Caco-2 (cell line): ENCODE measurements around the gene CEP170. TPM values are rescaled to one million over a fixed set of nuclear protein-coding genes. Genes with fewer than 3 reads are reported as not detected.

Source experiments
- BruUV-seq: library from RNA; stranded (reverse); fragments of 400-500 nt; replicated peaks from 2 replicates; lab custom pipeline; 2021; lab: Mats Ljungman, UMichigan
- CTCF ChIA-PET: fragments of 300-600 bp; sonication (Branson Sonifier 250); formaldehyde crosslinking; loops from one replicate; lab custom pipeline; 2022; ENCODE audit warnings: antibody characterized with exemption; lab: Charles Lee
- POLR2A ChIA-PET: fragments of 300-600 bp; sonication (Branson Sonifier 250); formaldehyde crosslinking; loops from one replicate; lab custom pipeline; 2022; ENCODE audit warnings: antibody characterized with exemption; lab: Charles Lee
- DNase-seq, 2 experiments: peaks; one replicate each; pipeline versions ENCODE4 v3.0.0 to v3.0.0-alpha.2; 2020 to 2022
- H3K27me3 ChIP-seq: replicated peaks from 2 replicates; pipeline ENCODE4 v1.6.0; 2011; ENCODE audit warnings: low read length; ENCODE audit not compliant: control insufficient read depth, insufficient read depth
- H3K36me3 ChIP-seq: 2 replicates; pipeline ENCODE4 v1.5.1; 2011; ENCODE audit warnings: low read length; ENCODE audit not compliant: control insufficient read depth, insufficient read depth
- H3K4me1 ChIP-seq: fragments of 250-450 bp; sonication (Bioruptor Pico); 2 replicates; pipeline ENCODE4 v1.5.1; 2020; ENCODE audit warnings: mild to moderate bottlenecking
- H3K4me3 ChIP-seq: 2 replicates; pipeline ENCODE4 v1.5.1; 2011; ENCODE audit warnings: low read depth, mild to moderate bottlenecking, control low read depth, low read length
- H3K9me3 ChIP-seq: fragments of 250-450 bp; sonication (Bioruptor Pico); 2 replicates; pipeline ENCODE4 v1.5.1; 2020; ENCODE audit warnings: mild to moderate bottlenecking, moderate library complexity
- H3K27ac Mint-ChIP-seq: one replicate; pipeline ENCODE4 v1.8.0; 2022; ENCODE audit warnings: mixed read lengths; ENCODE audit not compliant: unreplicated experiment
- H3K27me3 Mint-ChIP-seq: one replicate; pipeline ENCODE4 v1.8.0; 2022; ENCODE audit warnings: mixed read lengths; ENCODE audit not compliant: insufficient read depth, unreplicated experiment
- H3K36me3 Mint-ChIP-seq: one replicate; pipeline ENCODE4 v1.8.0; 2022; ENCODE audit warnings: mild to moderate bottlenecking, mixed read lengths; ENCODE audit not compliant: insufficient read depth, unreplicated experiment
- H3K4me1 Mint-ChIP-seq: one replicate; pipeline ENCODE4 v1.8.0; 2022; ENCODE audit warnings: low read depth, mixed read lengths; ENCODE audit not compliant: unreplicated experiment
- H3K4me3 Mint-ChIP-seq: one replicate; pipeline ENCODE4 v1.8.0; 2022; ENCODE audit warnings: mild to moderate bottlenecking, moderate library complexity, mixed read lengths; ENCODE audit not compliant: unreplicated experiment
- H3K9me3 Mint-ChIP-seq: one replicate; pipeline ENCODE4 v1.8.0; 2022; ENCODE audit warnings: mixed read lengths; ENCODE audit not compliant: unreplicated experiment
- intact Hi-C: fragments of 100-400 bp; cut with micrococcal nuclease; formaldehyde crosslinking; loops from one replicate; pipeline ENCODE4 v1.10.0; 2022; ENCODE audit not compliant: unreplicated experiment
- total RNA-seq: library from RNA; stranded (reverse); gene quantifications from 2 replicates; pipeline ENCODE4 v1.2.3, GENCODE V29; 2022
- TF ChIP-seq, protein P1 (sequence below), 2 experiments: fragments of 200-600 bp in 1 of 2; IDR thresholded peaks; 1 replicate in 1 of 2; 2 replicates in 1 of 2; pipeline versions ENCODE4 v1.5.1 to v1.8.0; 2011 to 2022; ENCODE audit warnings: antibody characterized with exemption in 1 of 2, control low read depth in 1 of 2, inconsistent platforms in 1 of 2, low read depth in 1 of 2, low read length in 1 of 2, mild to moderate bottlenecking in 1 of 2, moderate library complexity in 1 of 2; ENCODE audit not compliant: insufficient read depth in 1 of 2, severe bottlenecking in 1 of 2, unreplicated experiment in 1 of 2

The CEP170 gene
- total RNA-seq, 1 experiment from 2014 or later: 22.4 TPM

DNA sequence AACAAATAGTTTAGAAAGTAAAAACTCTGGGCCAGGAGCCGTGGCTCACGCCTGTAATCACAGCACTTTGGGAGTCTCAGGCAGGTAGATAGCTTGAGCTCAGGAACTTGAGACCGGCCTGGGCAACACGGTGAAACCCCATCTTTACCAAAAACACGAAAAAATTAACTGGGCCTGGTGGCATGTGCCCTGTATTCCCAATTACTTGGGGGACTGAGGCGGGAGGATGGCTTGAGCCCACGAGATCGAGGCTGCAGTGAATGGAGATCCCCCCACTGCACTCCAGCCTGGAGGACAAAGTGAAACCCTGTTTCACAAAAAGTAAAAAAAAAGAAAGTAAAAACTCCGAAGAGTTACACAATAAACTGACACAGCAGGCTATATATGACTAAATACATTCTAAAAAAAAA lies 10.6 kb downstream of the CEP170 start:
- intact Hi-C loops: no loop called here
- no peaks in the 10 kb centered on the region for H3K4me1 Mint-ChIP-seq
- POLR2A ChIA-PET: no interaction called here

DNA sequence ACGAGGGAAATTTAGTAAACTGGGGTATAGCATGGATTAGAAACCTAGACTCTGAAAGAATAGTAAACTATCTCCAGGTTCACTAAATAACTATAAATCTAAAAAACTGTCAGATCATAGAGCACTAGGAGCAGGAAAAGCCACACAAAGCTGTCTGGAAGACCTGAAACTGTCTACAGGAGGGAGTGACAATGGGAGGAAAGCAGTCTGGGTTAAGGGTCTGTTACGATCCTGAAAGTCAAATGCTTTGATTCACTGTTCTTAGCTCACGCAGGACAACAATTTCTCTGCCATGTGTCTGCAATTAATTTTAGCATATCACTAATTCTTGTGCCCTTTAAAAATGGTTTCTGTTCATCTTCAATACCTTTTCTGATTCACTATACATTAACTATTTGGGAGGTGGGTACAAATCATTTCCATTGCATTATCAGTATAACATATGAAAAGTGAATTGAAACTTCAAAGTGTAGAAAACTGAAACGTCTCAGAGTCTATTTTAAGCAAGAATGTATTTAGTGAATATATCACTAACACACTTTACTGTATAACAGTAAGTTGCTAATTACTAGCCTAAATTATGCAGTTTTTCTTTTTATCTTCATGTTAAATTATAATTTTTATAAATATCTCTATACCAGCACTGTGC lies 18.4 kb downstream of the CEP170 start:
- TF ChIP-seq, protein P1, sequence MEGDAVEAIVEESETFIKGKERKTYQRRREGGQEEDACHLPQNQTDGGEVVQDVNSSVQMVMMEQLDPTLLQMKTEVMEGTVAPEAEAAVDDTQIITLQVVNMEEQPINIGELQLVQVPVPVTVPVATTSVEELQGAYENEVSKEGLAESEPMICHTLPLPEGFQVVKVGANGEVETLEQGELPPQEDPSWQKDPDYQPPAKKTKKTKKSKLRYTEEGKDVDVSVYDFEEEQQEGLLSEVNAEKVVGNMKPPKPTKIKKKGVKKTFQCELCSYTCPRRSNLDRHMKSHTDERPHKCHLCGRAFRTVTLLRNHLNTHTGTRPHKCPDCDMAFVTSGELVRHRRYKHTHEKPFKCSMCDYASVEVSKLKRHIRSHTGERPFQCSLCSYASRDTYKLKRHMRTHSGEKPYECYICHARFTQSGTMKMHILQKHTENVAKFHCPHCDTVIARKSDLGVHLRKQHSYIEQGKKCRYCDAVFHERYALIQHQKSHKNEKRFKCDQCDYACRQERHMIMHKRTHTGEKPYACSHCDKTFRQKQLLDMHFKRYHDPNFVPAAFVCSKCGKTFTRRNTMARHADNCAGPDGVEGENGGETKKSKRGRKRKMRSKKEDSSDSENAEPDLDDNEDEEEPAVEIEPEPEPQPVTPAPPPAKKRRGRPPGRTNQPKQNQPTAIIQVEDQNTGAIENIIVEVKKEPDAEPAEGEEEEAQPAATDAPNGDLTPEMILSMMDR (IDR thresholded peaks at IDR 0.05; ENCODE audit: insufficient read depth in 1 of 2, low read depth in 1 of 2, low read length in 1 of 2, severe bottlenecking in 1 of 2, unreplicated experiment in 1 of 2): no peak
- Histone ChIP-seq H3K27me3 (no peaks in the 10 kb centered on the region), H3K4me3 (no peak overlapping the region), H3K4me1 (no peaks in the 10 kb centered on the region), H3K36me3 (no peaks in the 10 kb centered on the region), H3K9me3 (no peaks in the 10 kb centered on the region; the same call in 1 of the 2 replicates)
- Mint-ChIP-seq H3K27ac (no peak overlapping the region), H3K4me1 (no peaks in the 10 kb centered on the region), H3K4me3 (no peak overlapping the region), H3K36me3 (peaks cover 10% of the 10 kb centered on the region), H3K27me3 (no peaks in the 10 kb centered on the region), H3K9me3 (peaks cover 13% of the 10 kb centered on the region)
- DNase-seq: no peak
- BruUV-seq: no TSS peak
- intact Hi-C loops: no loop called here
- POLR2A ChIA-PET: interaction anchor here (0.6 kb wide), 1 partner anchor 135 kb away, joined by 12 read pairs; no protein-coding TSS in a partner anchor
- CTCF ChIA-PET: no interaction called here

More for the DNA sequence above, 10.6 kb downstream of the CEP170 start:
- Mint-ChIP-seq H3K27ac (no peak overlapping the region), H3K27me3 (no peaks in the 10 kb centered on the region), H3K9me3 (no peaks in the 10 kb centered on the region), H3K4me3 (no peak overlapping the region), H3K36me3 (no peaks in the 10 kb centered on the region)
- CTCF ChIA-PET: no interaction called here
- DNase-seq: no peak
- Histone ChIP-seq H3K27me3 (no peaks in the 10 kb centered on the region), H3K9me3 (no peaks in the 10 kb centered on the region), H3K4me1 (no peaks in the 10 kb centered on the region), H3K36me3 (no peaks in the 10 kb centered on the region), H3K4me3 (no peak overlapping the region)
- TF ChIP-seq, protein P1 (IDR thresholded peaks at IDR 0.05; ENCODE audit: insufficient read depth in 1 of 2, low read depth in 1 of 2, low read length in 1 of 2, severe bottlenecking in 1 of 2, unreplicated experiment in 1 of 2): no peak
- no TSS peak for BruUV-seq

DNA sequence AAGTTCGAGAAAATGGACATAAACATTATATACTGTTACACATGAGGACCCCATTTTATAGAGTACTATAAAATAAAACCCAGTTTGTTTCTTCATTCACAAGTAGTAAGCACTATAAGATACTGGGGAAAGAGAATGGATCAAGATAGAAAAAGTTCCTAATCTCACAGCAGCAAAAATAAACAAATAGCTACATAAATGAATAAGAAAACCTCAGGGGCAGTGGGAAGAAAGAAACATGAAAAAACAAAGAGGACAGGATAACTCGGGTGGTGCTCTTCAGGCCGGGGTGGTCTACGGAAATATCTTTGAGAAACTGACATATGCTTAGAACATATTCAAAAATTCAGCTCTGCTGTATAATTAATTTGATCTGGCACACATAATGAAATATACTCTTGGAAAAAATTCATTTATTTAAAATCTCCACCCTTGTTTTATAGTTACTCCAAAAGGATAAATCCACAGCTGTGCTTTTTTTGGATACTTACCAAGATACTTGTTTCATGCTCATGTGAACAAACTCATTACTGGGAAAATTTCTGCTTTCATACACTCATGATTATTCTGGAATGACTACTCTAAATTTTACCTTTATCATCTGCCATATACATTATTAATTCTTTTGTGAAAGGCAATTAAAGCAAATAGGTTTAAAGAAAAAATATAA lies 20.0 kb downstream of the CEP170 start:
- no peak overlapping the region for H3K27ac Mint-ChIP-seq
- Histone ChIP-seq H3K36me3 (no peaks in the 10 kb centered on the region), H3K9me3 (peaks cover 8% of the 10 kb centered on the region), H3K4me3 (no peak overlapping the region), H3K27me3 (no peaks in the 10 kb centered on the region), H3K4me1 (no peaks in the 10 kb centered on the region)
- intact Hi-C loops: no loop called here
- CTCF ChIA-PET: no interaction called here
- TF ChIP-seq, protein P1 (IDR thresholded peaks at IDR 0.05; ENCODE audit: insufficient read depth in 1 of 2, low read depth in 1 of 2, low read length in 1 of 2, severe bottlenecking in 1 of 2, unreplicated experiment in 1 of 2): no peak
- DNase-seq: no peak
- no peaks in the 10 kb centered on the region for H3K4me1 Mint-ChIP-seq
- H3K27me3 Mint-ChIP-seq: no peaks in the 10 kb centered on the region
- peaks cover 29% of the 10 kb centered on the region for H3K9me3 Mint-ChIP-seq
- no peak overlapping the region for H3K4me3 Mint-ChIP-seq
- BruUV-seq: no TSS peak
- H3K36me3 Mint-ChIP-seq: peaks cover 23% of the 10 kb centered on the region
- POLR2A ChIA-PET: interaction anchor here (0.6 kb wide), 1 partner anchor 1256 kb away, joined by 3 read pairs; no protein-coding TSS in a partner anchor
